OCI-LY3 (cell line): ENCODE measurements around the gene SIGLEC6.

Source experiments
- EZH2phosphoT487 ChIP-seq: fragments of 200-600 bp; shearing (Covaris generic); IDR thresholded peaks from 2 replicates; pipeline ENCODE4 v1.6.1; 2018; ENCODE audit warnings: antibody characterized with exemption, mixed run types, low read depth
- TF ChIP-seq, protein P1 (sequence below): fragments of 200-600, 300-600 bp; sonication (generic); IDR thresholded peaks from 2 replicates; pipeline ENCODE4 v1.5.1; 2014; ENCODE audit warnings: antibody characterized with exemption, low read length, low read depth

DNA sequence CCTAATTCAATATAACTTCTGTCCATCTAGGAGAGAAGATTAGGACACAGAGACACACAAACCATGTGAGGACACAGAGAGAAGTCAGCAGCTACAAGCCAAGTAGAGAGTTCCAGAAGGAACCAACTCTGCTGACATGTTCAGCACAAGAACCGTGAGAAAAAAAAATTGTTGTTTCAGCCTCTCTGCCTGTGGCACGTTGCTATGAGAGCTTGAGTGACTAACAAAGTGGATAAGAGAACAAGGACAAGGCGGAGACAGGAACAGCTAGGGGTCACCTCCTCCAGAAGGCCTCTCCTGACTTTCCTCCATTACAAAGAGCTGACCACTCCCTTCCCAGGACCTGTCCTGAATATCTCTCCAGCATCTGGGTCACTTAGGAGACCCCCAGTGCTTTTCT lies 24.3 kb downstream of the SIGLEC6 start:
- TF ChIP-seq, protein P1, sequence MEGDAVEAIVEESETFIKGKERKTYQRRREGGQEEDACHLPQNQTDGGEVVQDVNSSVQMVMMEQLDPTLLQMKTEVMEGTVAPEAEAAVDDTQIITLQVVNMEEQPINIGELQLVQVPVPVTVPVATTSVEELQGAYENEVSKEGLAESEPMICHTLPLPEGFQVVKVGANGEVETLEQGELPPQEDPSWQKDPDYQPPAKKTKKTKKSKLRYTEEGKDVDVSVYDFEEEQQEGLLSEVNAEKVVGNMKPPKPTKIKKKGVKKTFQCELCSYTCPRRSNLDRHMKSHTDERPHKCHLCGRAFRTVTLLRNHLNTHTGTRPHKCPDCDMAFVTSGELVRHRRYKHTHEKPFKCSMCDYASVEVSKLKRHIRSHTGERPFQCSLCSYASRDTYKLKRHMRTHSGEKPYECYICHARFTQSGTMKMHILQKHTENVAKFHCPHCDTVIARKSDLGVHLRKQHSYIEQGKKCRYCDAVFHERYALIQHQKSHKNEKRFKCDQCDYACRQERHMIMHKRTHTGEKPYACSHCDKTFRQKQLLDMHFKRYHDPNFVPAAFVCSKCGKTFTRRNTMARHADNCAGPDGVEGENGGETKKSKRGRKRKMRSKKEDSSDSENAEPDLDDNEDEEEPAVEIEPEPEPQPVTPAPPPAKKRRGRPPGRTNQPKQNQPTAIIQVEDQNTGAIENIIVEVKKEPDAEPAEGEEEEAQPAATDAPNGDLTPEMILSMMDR = no peak
- TF ChIP-seq EZH2phosphoT487 = no peak
